IMR-90 (cell line): ENCODE data around the gene C3orf38. TPM values are rescaled to one million over a fixed set of nuclear protein-coding genes. Genes with fewer than 3 reads are reported as not detected.

Experiments
- ATAC-seq: fragments of 200-7000 bp; cut with Tn5 transposase; 2 replicates; pipeline ENCODE4 v1.9.1; 2020; ENCODE audit warnings: low read depth, mild to moderate bottlenecking, moderate library complexity
- BruUV-seq: library from RNA; stranded (reverse); fragments of 400-500 nt; replicated peaks from 2 replicates; lab custom pipeline; 2021; lab: Mats Ljungman, UMichigan
- CTCF ChIA-PET: fragments of 300-600 bp; formaldehyde crosslinking; extraction: SDS; loops from one replicate; lab custom pipeline; 2021; ENCODE audit warnings: antibody characterized with exemption; lab: Yijun Ruan, JAX
- POLR2A ChIA-PET: fragments of 300-600 bp; sonication (Branson Sonifier 250); formaldehyde crosslinking; loops from one replicate; lab custom pipeline; 2022; ENCODE audit warnings: antibody characterized with exemption; ENCODE audit not compliant: unreplicated experiment; lab: Charles Lee
- DNase-seq: peaks from one replicate; pipeline ENCODE4 v3.0.0; 2013
- H2AFZ ChIP-seq: replicated peaks from 2 replicates; pipeline ENCODE3; 2013; ENCODE audit warnings: low read length, mild to moderate bottlenecking; ENCODE audit not compliant: poor library complexity
- H2AK5ac ChIP-seq: 2 replicates; pipeline ENCODE4 v1.6.1; 2013; ENCODE audit warnings: low read depth, low read length, inconsistent platforms
- H2AK9ac ChIP-seq: replicated peaks from 2 replicates; pipeline ENCODE3; 2013; ENCODE audit warnings: mild to moderate bottlenecking, low read depth, low read length, moderate library complexity; ENCODE audit not compliant: poor library complexity
- H2BK120ac ChIP-seq: 2 replicates; pipeline ENCODE4 v1.6.1; 2013; ENCODE audit warnings: low read depth, low read length, inconsistent platforms
- H2BK15ac ChIP-seq: 3 replicates; pipeline ENCODE4 v1.6.1; 2013; ENCODE audit warnings: low read depth, low read length, inconsistent platforms
- H2BK20ac ChIP-seq: 2 replicates; pipeline ENCODE4 v1.6.1; 2013; ENCODE audit warnings: low read depth, mild to moderate bottlenecking, inconsistent platforms, low read length, moderate library complexity
- H2BK5ac ChIP-seq: 2 replicates; pipeline ENCODE4 v1.6.1; 2013; ENCODE audit warnings: mild to moderate bottlenecking, low read depth, low read length, inconsistent platforms; ENCODE audit not compliant: poor library complexity, severe bottlenecking
- H3K14ac ChIP-seq: replicated peaks from 2 replicates; pipeline ENCODE4 v1.6.1; 2013; ENCODE audit warnings: low read depth, low read length, inconsistent platforms
- H3K18ac ChIP-seq: 2 replicates; pipeline ENCODE4 v1.6.1; 2013; ENCODE audit warnings: low read depth, low read length, control low read depth
- H3K23ac ChIP-seq: 2 replicates; pipeline ENCODE4 v1.6.1; 2013; ENCODE audit warnings: low read depth, low read length, inconsistent platforms
- H3K27ac ChIP-seq: 2 replicates; pipeline ENCODE4 v1.5.1; 2013; ENCODE audit warnings: mild to moderate bottlenecking, control low read depth, low read length; ENCODE audit not compliant: insufficient read depth
- H3K27me3 ChIP-seq: 2 replicates; pipeline ENCODE4 v1.6.1; 2013; ENCODE audit warnings: low read length; ENCODE audit not compliant: control insufficient read depth, insufficient read depth
- H3K36me3 ChIP-seq: 2 replicates; pipeline ENCODE4 v1.6.1; 2013; ENCODE audit warnings: low read length, mixed read lengths; ENCODE audit not compliant: control insufficient read depth, insufficient read depth
- H3K4ac ChIP-seq: 2 replicates; pipeline ENCODE4 v1.6.1; 2013; ENCODE audit warnings: low read depth, low read length, inconsistent platforms
- H3K4me1 ChIP-seq: 2 replicates; pipeline ENCODE4 v1.6.1; 2013; ENCODE audit warnings: low read length, mixed read lengths; ENCODE audit not compliant: control insufficient read depth, insufficient read depth
- H3K4me2 ChIP-seq: 2 replicates; pipeline ENCODE4 v1.6.1; 2013; ENCODE audit warnings: low read depth, mild to moderate bottlenecking, control low read depth, low read length, moderate library complexity
- H3K4me3 ChIP-seq: 2 replicates; pipeline ENCODE4 v1.5.1; 2013; ENCODE audit warnings: low read depth, mild to moderate bottlenecking, control low read depth, low read length, moderate library complexity; ENCODE audit not compliant: insufficient read depth
- H3K56ac ChIP-seq: 2 replicates; pipeline ENCODE4 v1.6.1; 2013; ENCODE audit warnings: low read length, inconsistent platforms; ENCODE audit not compliant: insufficient read depth; ENCODE audit errors: extremely low read depth
- H3K79me1 ChIP-seq, 2 experiments: 2 replicates each; pipeline ENCODE4 v1.6.1; 2013; ENCODE audit warnings: low read length in 2 of 2, inconsistent platforms in 1 of 2, low read depth in 1 of 2
- H3K9ac ChIP-seq: 2 replicates; pipeline ENCODE4 v1.6.1; 2013; ENCODE audit warnings: low read depth, low read length, control low read depth
- H3K9me1 ChIP-seq: 2 replicates; pipeline ENCODE4 v1.6.1; 2013; ENCODE audit warnings: low read length, inconsistent platforms; ENCODE audit not compliant: insufficient read depth
- H3K9me3 ChIP-seq: 2 replicates; pipeline ENCODE4 v1.6.1; 2013; ENCODE audit warnings: low read length; ENCODE audit not compliant: control insufficient read depth, insufficient read depth
- H4K20me1 ChIP-seq: 2 replicates; pipeline ENCODE4 v1.6.1; 2013; ENCODE audit warnings: low read length, inconsistent platforms; ENCODE audit not compliant: insufficient read depth
- H4K5ac ChIP-seq: 2 replicates; pipeline ENCODE4 v1.6.1; 2013; ENCODE audit warnings: mild to moderate bottlenecking, low read depth, low read length, control low read depth
- H4K8ac ChIP-seq, 2 experiments: 2 replicates each; pipeline ENCODE4 v1.6.1; 2013; ENCODE audit warnings: low read depth in 2 of 2, low read length in 2 of 2, control low read depth in 1 of 2, inconsistent platforms in 1 of 2
- H4K91ac ChIP-seq: 2 replicates; pipeline ENCODE4 v1.6.1; 2013; ENCODE audit warnings: low read depth, low read length, inconsistent platforms; ENCODE audit not compliant: insufficient read depth
- BHLHE40 ChIP-seq: fragments of 150-350 bp; IDR thresholded peaks from 2 replicates; pipeline ENCODE4 v1.6.1; 2016; ENCODE audit warnings: mild to moderate bottlenecking, low read depth, low read length
- CEBPB ChIP-seq: IDR thresholded peaks from 2 replicates; pipeline ENCODE4 v1.6.1; 2012; ENCODE audit warnings: low read depth, low read length, improper control_type of control experiment
- CHD1 ChIP-seq: IDR thresholded peaks from 2 replicates; pipeline ENCODE4 v1.6.1; 2012; ENCODE audit warnings: low read depth, low read length, improper control_type of control experiment
- FOS ChIP-seq: fragments of 150-350 bp; IDR thresholded peaks from 2 replicates; pipeline ENCODE4 v1.6.1; 2016; ENCODE audit warnings: low read depth, low read length
- MAZ ChIP-seq: IDR thresholded peaks from 2 replicates; pipeline ENCODE4 v1.6.1; 2012; ENCODE audit warnings: low read depth, mild to moderate bottlenecking, low read length, improper control_type of control experiment, moderate library complexity, borderline replicate concordance
- POLR2A ChIP-seq: IDR thresholded peaks from 2 replicates; pipeline ENCODE4 v1.6.1; 2012; ENCODE audit warnings: mild to moderate bottlenecking, low read depth, low read length
- RAD21 ChIP-seq: IDR thresholded peaks from 2 replicates; pipeline ENCODE4 v1.6.1; 2012; ENCODE audit warnings: low read length, improper control_type of control experiment
- WGBS, 2 experiments: methylation state at CpG; one replicate each; pipeline versions ENCODE4 v1.1.5 to v1.1.7; 2013; ENCODE audit warnings: missing lambda C conversion rate in 2 of 2; ENCODE audit not compliant: insufficient read length in 1 of 2; ENCODE audit errors: extremely low coverage in 2 of 2; 5-methylcytosine and 5-hydroxymethylcytosine counted together
- dilution Hi-C: fragments of 300-500 bp; cut with HindIII; formaldehyde crosslinking; loops from one replicate; pipeline ENCODE4 v1.14.3; 2018; ENCODE audit warnings: low sequenced_read_pairs; ENCODE audit not compliant: unreplicated experiment
- in situ Hi-C: fragments of 300-500 bp; cut with MboI; formaldehyde crosslinking; loops from 3 replicates; pipeline ENCODE4 v1.14.3; 2019; ENCODE audit warnings: low sequenced_read_pairs, inconsistent platforms, mixed read lengths
- intact Hi-C: fragments of 100-400 bp; cut with micrococcal nuclease; formaldehyde crosslinking; loops from 2 replicates; pipeline ENCODE4 v1.10.0; 2022
- polyA plus RNA-seq, 3 experiments: library from polyadenylated mRNA; depleted of rRNA; stranded (reverse); fragments of >200 nt; gene quantifications; 2 replicates each; pipeline ENCODE4 v1.2.3, GENCODE V29; 2012; ENCODE audit warnings: low replicate concordance in 1 of 3
- total RNA-seq: library from RNA; depleted of rRNA; stranded (reverse); fragments of >200 nt; gene quantifications from 2 replicates; pipeline ENCODE4 v1.2.3, GENCODE V29; 2012
- TF ChIP-seq, protein P1 (sequence below): conservative IDR thresholded peaks from 2 replicates; pipeline ENCODE4 v1.5.1; 2012; ENCODE audit warnings: mild to moderate bottlenecking, low read depth, low read length, improper control_type of control experiment
- TF ChIP-seq, protein P2 (sequence below): fragments of 150-350 bp; IDR thresholded peaks from 2 replicates; pipeline ENCODE4 v1.6.1; 2017; ENCODE audit warnings: mild to moderate bottlenecking, antibody characterized with exemption, low read length, low read depth
- TF ChIP-seq, protein P3 (sequence below): fragments of 150-350 bp; IDR thresholded peaks from 2 replicates; pipeline ENCODE4 v1.6.1; 2016; ENCODE audit warnings: low read depth, mild to moderate bottlenecking, low read length, moderate library complexity, borderline replicate concordance

Gene C3orf38
- total and polyA plus RNA-seq, 2 of the 4 experiments (the other 2 are of a cell fraction), result 11.1 to 16.7 TPM

DNA sequence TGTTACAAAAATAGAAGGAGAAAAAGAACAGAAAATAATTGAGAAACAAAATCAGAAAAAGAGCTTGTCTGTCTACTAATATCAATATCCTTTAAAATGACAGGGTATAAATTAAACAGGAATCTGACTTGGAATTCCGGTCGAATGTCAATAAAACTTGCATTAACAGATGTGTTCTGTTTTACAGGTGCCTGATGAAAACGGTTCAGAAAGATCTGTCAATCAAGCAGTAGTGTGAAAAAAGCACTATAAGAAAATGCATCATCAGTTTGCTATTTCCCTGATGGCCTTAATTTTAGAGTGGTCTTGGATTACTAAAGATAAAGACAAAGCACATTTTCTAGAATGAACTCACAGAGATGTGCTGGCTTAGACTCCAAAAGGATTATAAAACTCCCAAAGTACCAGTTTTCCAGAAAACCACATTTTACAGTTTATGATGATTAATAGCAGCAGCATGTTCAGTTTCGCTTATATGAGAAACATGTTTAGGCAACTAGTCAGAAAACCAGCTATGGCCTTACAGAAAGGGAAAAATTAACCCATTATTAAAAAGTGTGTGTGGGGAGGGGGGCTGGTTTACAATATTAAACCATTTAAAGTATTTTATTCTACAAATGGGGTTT is 8.2 kb upstream of the C3orf38 start:
- peak overlapping the region; percentile 85 for H2BK5ac ChIP-seq
- no peak overlapping the region; a peak in 1 of 4 replicates for H4K8ac ChIP-seq
- ChIA-PET CTCF (no interaction called here), POLR2A (no interaction called here)
- no peak overlapping the region for H4K91ac ChIP-seq
- in situ Hi-C loops (loop anchor here (25.0 kb wide), 1 partner anchor 1154 kb away; the partner anchor contains the start of gene VGLL3), intact Hi-C loops (loop anchor here (5.0 kb wide), 1 partner anchor 84 kb away; the partner anchor contains the start of genes CGGBP1 and ZNF654), dilution Hi-C loops (no loop called here)
- peak overlapping the region; percentile 82; the same call in 1 of the 2 replicates for H3K4me2 ChIP-seq
- no peak overlapping the region for H3K23ac ChIP-seq
- peaks cover 4 to 14% of the 10 kb centered on the region in 2 experiments; a peak in 2 of 4 replicates for H3K79me1 ChIP-seq
- H4K5ac ChIP-seq, result no peak overlapping the region; the same call in 1 of the 2 replicates
- H2AFZ ChIP-seq, result no peak overlapping the region
- no peak overlapping the region for H3K14ac ChIP-seq
- no peaks in the 10 kb centered on the region for H3K4me1 ChIP-seq
- no peak overlapping the region for H2BK20ac ChIP-seq
- DNase-seq (peak; percentile 77), ATAC-seq (peak; percentile 59)
- TF ChIP-seq MAZ, result no peak
- TF ChIP-seq, protein P1, sequence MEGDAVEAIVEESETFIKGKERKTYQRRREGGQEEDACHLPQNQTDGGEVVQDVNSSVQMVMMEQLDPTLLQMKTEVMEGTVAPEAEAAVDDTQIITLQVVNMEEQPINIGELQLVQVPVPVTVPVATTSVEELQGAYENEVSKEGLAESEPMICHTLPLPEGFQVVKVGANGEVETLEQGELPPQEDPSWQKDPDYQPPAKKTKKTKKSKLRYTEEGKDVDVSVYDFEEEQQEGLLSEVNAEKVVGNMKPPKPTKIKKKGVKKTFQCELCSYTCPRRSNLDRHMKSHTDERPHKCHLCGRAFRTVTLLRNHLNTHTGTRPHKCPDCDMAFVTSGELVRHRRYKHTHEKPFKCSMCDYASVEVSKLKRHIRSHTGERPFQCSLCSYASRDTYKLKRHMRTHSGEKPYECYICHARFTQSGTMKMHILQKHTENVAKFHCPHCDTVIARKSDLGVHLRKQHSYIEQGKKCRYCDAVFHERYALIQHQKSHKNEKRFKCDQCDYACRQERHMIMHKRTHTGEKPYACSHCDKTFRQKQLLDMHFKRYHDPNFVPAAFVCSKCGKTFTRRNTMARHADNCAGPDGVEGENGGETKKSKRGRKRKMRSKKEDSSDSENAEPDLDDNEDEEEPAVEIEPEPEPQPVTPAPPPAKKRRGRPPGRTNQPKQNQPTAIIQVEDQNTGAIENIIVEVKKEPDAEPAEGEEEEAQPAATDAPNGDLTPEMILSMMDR, result no peak
- no peak for TF ChIP-seq CEBPB
- TF ChIP-seq RAD21, result no peak
- no peak for TF ChIP-seq POLR2A
- TF ChIP-seq, protein P2, sequence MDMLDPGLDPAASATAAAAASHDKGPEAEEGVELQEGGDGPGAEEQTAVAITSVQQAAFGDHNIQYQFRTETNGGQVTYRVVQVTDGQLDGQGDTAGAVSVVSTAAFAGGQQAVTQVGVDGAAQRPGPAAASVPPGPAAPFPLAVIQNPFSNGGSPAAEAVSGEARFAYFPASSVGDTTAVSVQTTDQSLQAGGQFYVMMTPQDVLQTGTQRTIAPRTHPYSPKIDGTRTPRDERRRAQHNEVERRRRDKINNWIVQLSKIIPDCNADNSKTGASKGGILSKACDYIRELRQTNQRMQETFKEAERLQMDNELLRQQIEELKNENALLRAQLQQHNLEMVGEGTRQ, result no peak
- TF ChIP-seq, protein P3, sequence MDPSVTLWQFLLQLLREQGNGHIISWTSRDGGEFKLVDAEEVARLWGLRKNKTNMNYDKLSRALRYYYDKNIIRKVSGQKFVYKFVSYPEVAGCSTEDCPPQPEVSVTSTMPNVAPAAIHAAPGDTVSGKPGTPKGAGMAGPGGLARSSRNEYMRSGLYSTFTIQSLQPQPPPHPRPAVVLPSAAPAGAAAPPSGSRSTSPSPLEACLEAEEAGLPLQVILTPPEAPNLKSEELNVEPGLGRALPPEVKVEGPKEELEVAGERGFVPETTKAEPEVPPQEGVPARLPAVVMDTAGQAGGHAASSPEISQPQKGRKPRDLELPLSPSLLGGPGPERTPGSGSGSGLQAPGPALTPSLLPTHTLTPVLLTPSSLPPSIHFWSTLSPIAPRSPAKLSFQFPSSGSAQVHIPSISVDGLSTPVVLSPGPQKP, result no peak
- no peak for TF ChIP-seq FOS
- no peak for TF ChIP-seq BHLHE40
- TF ChIP-seq CHD1, result no peak
- WGBS, 2 experiments, result no CpG with 5 or more reads among the region's 4 CpGs
- H3K18ac ChIP-seq, result peak overlapping the region; percentile 61; the same call in 1 of the 2 replicates
- no peak overlapping the region for H2AK9ac ChIP-seq
- no peak overlapping the region for H3K27ac ChIP-seq
- no peak overlapping the region for H3K9ac ChIP-seq
- H4K20me1 ChIP-seq, result no peaks in the 10 kb centered on the region
- H3K56ac ChIP-seq, result no peak overlapping the region
- H3K4me3 ChIP-seq, result no peak overlapping the region
- no peak overlapping the region for H2AK5ac ChIP-seq
- no peak overlapping the region for H3K4ac ChIP-seq
- peaks cover 8% of the 10 kb centered on the region for H3K36me3 ChIP-seq
- H3K9me1 ChIP-seq, result no peaks in the 10 kb centered on the region
- H3K27me3 ChIP-seq, result no peaks in the 10 kb centered on the region
- no TSS peak for BruUV-seq
- H2BK120ac ChIP-seq, result no peak overlapping the region
- no peak overlapping the region for H2BK15ac ChIP-seq
- H3K9me3 ChIP-seq, result no peaks in the 10 kb centered on the region
